B cell (primary cell): ENCODE measurements around the gene ARAP2.

Experiments used
- CTCF ChIP-seq: fragments of 200-600 bp; IDR thresholded peaks from one replicate; pipeline ENCODE4 v1.8.0; 2022; ENCODE audit warnings: antibody characterized with exemption, mild to moderate bottlenecking
- EZH2 ChIP-seq: IDR thresholded peaks from 2 replicates; pipeline ENCODE4 v1.6.1; 2012; ENCODE audit warnings: borderline replicate concordance, low read depth, mild to moderate bottlenecking, moderate library complexity, low read length; ENCODE audit not compliant: insufficient read depth, poor library complexity, severe bottlenecking

GRCh38 chr4:36178484-36178883 is 65.8 kb downstream of the ARAP2 start:
- TF ChIP-seq CTCF (no peak), EZH2 (no peak)
